ENCODE results near the gene UTRN. TPM values are rescaled to one million over a fixed set of nuclear protein-coding genes. Genes with fewer than 3 reads are reported as not detected.

Gene UTRN
- total RNA-seq, 2 donors from 2014 or later: 88.3 to 89.5 TPM

DNA sequence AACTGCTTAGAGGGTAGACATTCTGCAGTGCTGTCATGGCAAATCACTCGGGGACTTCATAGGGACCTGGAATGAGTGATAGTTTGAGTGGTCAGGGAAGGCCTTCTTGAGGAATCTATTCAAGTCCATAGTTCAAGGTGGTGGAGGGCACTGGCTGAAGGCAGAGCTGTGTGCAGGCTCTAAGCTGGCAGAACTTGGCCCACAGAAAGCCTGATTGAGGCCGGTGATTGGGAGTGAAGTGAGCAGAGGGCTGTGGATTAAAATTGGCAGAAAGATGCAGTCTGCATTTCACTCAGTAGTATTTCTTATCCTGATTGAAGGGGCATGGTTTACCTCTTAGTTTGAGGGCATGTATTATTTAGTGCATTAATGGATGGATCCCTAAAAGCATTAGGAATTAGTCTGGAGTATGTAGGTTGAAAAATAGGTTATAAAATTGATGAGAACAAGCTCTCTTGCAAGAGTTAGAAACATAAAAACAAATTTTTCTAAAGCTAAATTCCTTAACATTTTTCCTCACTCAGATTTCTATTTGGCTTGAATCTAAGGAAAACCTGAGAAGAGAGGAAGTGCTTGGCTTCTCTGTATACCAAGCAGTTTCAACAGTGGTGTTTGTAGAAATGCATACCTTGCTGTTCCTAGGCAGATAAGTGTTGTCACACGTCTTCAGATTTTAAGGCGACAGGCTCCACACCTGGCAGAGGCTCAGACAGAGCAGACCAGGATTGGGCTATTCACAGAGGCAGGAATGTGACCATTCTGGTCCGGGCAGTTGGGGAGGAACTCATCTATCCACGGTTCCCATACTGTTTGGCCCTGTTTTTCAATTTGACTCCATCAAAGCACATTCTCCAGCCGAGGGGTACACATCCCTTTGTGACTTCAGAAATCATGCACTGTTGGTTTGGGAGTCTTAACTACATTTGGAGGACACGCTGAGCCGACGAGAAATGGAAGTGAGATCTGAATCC, 45.2 kb downstream of the UTRN start:
- DNase-seq: peak; percentile 69
- intact Hi-C loops (cut with DNase I, micrococcal nuclease): no loop called here
- peak; percentile 81 for ATAC-seq

DNA sequence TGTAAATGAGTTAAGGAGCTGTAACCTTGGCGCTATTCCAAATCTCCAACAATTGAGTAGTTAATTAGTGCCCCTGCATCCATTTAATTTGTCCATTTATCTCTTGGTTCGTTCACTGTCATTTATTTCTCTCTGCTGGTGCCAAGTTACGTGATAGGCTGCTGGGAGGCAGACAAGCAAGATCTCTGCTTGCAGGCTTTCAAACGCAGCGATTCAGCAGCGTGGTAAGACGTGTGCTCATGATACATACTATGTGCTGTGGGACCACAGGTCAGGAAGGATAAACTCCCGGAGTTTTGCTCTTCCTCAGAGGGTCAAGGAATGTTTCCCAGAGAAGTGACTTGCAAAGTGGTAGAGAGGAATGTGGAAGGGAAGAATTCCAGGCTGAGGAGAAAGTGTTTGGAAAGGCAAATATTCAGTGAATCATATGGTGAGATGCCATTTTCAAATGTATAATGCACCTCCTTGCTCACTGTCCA, 46.4 kb downstream of the UTRN start:
- no peak for ATAC-seq
- intact Hi-C loops (cut with DNase I, micrococcal nuclease): no loop called here
- no peak for DNase-seq

DNA sequence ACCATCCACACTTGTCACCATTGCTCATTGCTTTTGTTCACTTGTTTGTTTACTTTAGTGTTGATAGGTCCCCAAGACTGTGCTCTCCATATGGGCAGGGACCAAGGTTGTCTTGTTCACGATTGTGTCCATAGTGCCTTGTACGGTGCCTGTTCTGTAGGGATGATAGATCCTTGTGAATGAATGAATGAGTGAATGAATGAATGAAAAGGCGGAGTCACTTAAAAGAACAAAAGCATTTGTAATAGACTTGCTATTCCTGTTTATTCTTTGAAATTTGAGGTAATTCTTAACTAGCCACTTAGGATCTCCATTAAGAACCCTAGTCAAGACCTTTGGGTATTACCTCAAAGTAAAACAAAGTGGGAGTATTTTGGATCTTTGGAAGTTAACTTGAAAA, 47.0 kb downstream of the UTRN start:
- intact Hi-C loops (cut with DNase I, micrococcal nuclease): no loop called here
- ATAC-seq (no peak), DNase-seq (no peak)

DNA sequence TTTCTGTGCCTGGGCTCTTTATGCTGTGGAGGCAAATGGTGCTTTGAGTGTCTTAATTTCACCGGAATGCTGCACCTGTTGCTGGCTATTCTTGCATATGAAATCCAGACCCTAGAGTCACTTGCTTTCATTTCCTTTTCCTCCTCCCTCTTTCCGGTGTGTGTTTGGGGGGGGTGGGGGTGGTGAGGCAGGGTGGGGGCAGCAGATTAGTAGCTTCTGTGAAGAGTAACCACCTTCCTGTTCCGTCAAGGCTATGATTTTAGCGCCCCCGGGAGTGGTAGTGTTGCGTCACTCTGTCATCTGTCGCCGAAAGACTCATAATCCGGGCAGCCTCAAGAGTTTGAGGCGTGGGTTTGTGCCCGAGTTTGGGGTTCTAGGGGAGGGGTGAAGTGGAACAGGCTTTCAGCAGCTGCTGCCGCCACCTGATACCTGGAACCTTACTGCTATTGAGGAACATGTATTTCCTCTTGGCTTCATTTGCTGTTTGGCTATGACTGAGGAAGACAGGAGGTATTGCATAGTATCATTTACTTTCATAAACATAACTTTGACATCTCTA, 49.1 kb downstream of the UTRN start:
- DNase-seq (peak; percentile 60 to 62), ATAC-seq (peak; percentile 58)
- intact Hi-C loops (cut with DNase I, micrococcal nuclease): no loop called here

Other genes with a start within 250 kb of the UTRN start
- 100 to 1,000 TPM; 133 to 167 TPM for gene SF3B5, start 189.8 kb upstream of the UTRN start, total RNA-seq
- gene STX11, start 134.8 kb upstream of the UTRN start, total RNA-seq: 1 to 10 TPM; 1.5 to 1.7 TPM